Neuronal stem cell (in vitro differentiated cells): ENCODE data around the gene ZBTB5.

Source experiments
- DNase-seq: peaks from one replicate; pipeline ENCODE4 v3.0.0-alpha.2; 2013; ENCODE audit warnings: low spot score
- H2AFZ ChIP-seq: one replicate; pipeline ENCODE4 v1.6.1; 2013; ENCODE audit warnings: mild to moderate bottlenecking, low read length, inconsistent platforms
- H2AK5ac ChIP-seq: 2 replicates; pipeline ENCODE4 v1.6.1; 2013; ENCODE audit warnings: low read depth, mild to moderate bottlenecking, inconsistent platforms, low read length, moderate library complexity, mixed read lengths
- H2BK120ac ChIP-seq: 2 replicates; pipeline ENCODE4 v1.6.1; 2013; ENCODE audit warnings: low read depth, mild to moderate bottlenecking, inconsistent platforms, low read length, moderate library complexity, mixed read lengths
- H2BK12ac ChIP-seq: one replicate; pipeline ENCODE4 v1.6.1; 2013; ENCODE audit warnings: low read length, inconsistent platforms
- H2BK15ac ChIP-seq: 2 replicates; pipeline ENCODE4 v1.6.1; 2013; ENCODE audit warnings: mild to moderate bottlenecking, low read length, inconsistent platforms, mixed read lengths
- H2BK5ac ChIP-seq: one replicate; pipeline ENCODE4 v1.6.1; 2013; ENCODE audit warnings: inconsistent platforms, mild to moderate bottlenecking, low read length, moderate library complexity
- H3K14ac ChIP-seq: one replicate; pipeline ENCODE4 v1.6.1; 2013; ENCODE audit warnings: low read length, inconsistent platforms
- H3K18ac ChIP-seq: 2 replicates; pipeline ENCODE4 v1.6.1; 2013; ENCODE audit warnings: low read length, inconsistent platforms
- H3K23ac ChIP-seq: 2 replicates; pipeline ENCODE4 v1.6.1; 2013; ENCODE audit warnings: low read depth, mild to moderate bottlenecking, mixed read lengths, low read length, inconsistent platforms; ENCODE audit not compliant: poor library complexity
- H3K27ac ChIP-seq: replicated peaks from 3 replicates; pipeline ENCODE4 v1.5.1; 2013; ENCODE audit warnings: low read length, inconsistent platforms
- H3K27me3 ChIP-seq, 3 experiments: 2 replicates each; pipeline ENCODE4 v1.6.1; 2013; ENCODE audit warnings: low read length in 3 of 3, mild to moderate bottlenecking in 2 of 3, inconsistent platforms in 1 of 3, low read depth in 1 of 3, mixed read lengths in 1 of 3, moderate library complexity in 1 of 3; ENCODE audit not compliant: control insufficient read depth in 3 of 3, insufficient read depth in 3 of 3
- H3K36me3 ChIP-seq, 2 donors: replicated peaks in 1 of 2; 2 replicates each; pipeline ENCODE4 v1.6.1; 2013; ENCODE audit warnings: low read length in 2 of 2; ENCODE audit not compliant: control insufficient read depth in 2 of 2, insufficient read depth in 2 of 2
- H3K4ac ChIP-seq: 2 replicates; pipeline ENCODE4 v1.6.1; 2013; ENCODE audit warnings: inconsistent platforms, mild to moderate bottlenecking, low read length, moderate library complexity
- H3K4me1 ChIP-seq, 2 donors: 1 replicate in 1 of 2; 2 replicates in 1 of 2; pipeline ENCODE4 v1.6.1; 2013; ENCODE audit warnings: low read length in 2 of 2, low read depth in 1 of 2; ENCODE audit not compliant: control insufficient read depth in 2 of 2, insufficient read depth in 1 of 2
- H3K4me2 ChIP-seq: one replicate; pipeline ENCODE4 v1.6.1; 2013; ENCODE audit warnings: mild to moderate bottlenecking, low read length, inconsistent platforms; ENCODE audit not compliant: insufficient read depth, poor library complexity, severe bottlenecking
- H3K4me3 ChIP-seq, 2 donors: 2 replicates each; pipeline ENCODE4 v1.5.1; 2013; ENCODE audit warnings: low read length in 2 of 2, mild to moderate bottlenecking in 2 of 2, inconsistent platforms in 1 of 2, moderate library complexity in 1 of 2
- H3K79me1 ChIP-seq: one replicate; pipeline ENCODE4 v1.6.1; 2013; ENCODE audit warnings: low read depth, mild to moderate bottlenecking, inconsistent platforms, low read length, moderate library complexity
- H3K9ac ChIP-seq: one replicate; pipeline ENCODE4 v1.6.1; 2013; ENCODE audit warnings: mild to moderate bottlenecking, low read depth, low read length, inconsistent platforms; ENCODE audit not compliant: poor library complexity
- H3K9me3 ChIP-seq, 2 donors: replicated peaks in 1 of 2; 2 replicates each; pipeline versions ENCODE3 to v1.6.1; 2013; ENCODE audit warnings: low read length in 2 of 2, mild to moderate bottlenecking in 2 of 2, inconsistent platforms in 1 of 2, low read depth in 1 of 2, mixed read lengths in 1 of 2, moderate library complexity in 1 of 2; ENCODE audit not compliant: control insufficient read depth in 2 of 2, insufficient read depth in 1 of 2
- H4K8ac ChIP-seq: one replicate; pipeline ENCODE4 v1.6.1; 2013; ENCODE audit warnings: low read depth, mild to moderate bottlenecking, inconsistent platforms, low read length, moderate library complexity
- H4K91ac ChIP-seq: one replicate; pipeline ENCODE4 v1.6.1; 2013; ENCODE audit warnings: low read length, low read depth, mild to moderate bottlenecking, inconsistent platforms; ENCODE audit not compliant: poor library complexity
- WGBS, 2 donors: extraction: QIAGEN DNeasy Blood & Tissue Kit; methylation state at CpG; one replicate each; pipeline ENCODE4 v1.1.7; 2013; ENCODE audit warnings: missing lambda C conversion rate in 2 of 2, mixed read lengths in 1 of 2; ENCODE audit not compliant: insufficient read length in 2 of 2, insufficient replicate concordance in 1 of 2; ENCODE audit errors: extremely low coverage in 2 of 2; 5-methylcytosine and 5-hydroxymethylcytosine counted together

Gene ZBTB5

GRCh38 chr9:37412431-37413151 is 52.7 kb downstream of the ZBTB5 start:
- Histone ChIP-seq H3K27ac (peak overlapping the region; percentile 35), H3K14ac (no peak overlapping the region), H3K23ac (no peak overlapping the region), H3K4me2 (no peak overlapping the region), H4K8ac (no peak overlapping the region), H2BK5ac (peak overlapping the region; percentile 33), H2BK12ac (peak overlapping the region; percentile 23), H3K36me3 (no peaks in the 10 kb centered on the region), H2AK5ac (no peak overlapping the region), H3K18ac (peak overlapping the region; percentile 84), H3K4ac (no peak overlapping the region), H3K9ac (no peak overlapping the region), H2BK15ac (peak overlapping the region; percentile 86), H2BK120ac (no peak overlapping the region), H2AFZ (no peak overlapping the region), H3K4me3 (no peak overlapping the region), H3K9me3 (no peaks in the 10 kb centered on the region), H3K79me1 (no peaks in the 10 kb centered on the region), H3K27me3 (no peaks in the 10 kb centered on the region), H4K91ac (no peak overlapping the region), H3K4me1 (peaks cover 13 to 42% of the 10 kb centered on the region in 2 donors)
- no CpG with 5 or more reads among the region's 17 CpGs for WGBS, 2 donors
- DNase-seq = no peak

- peaks cover 13 to 38% of the 10 kb centered on the region in 2 donors for H3K4me1 ChIP-seq
- DNase-seq = no peak
- H3K4me2 ChIP-seq = no peak overlapping the region
- H3K18ac ChIP-seq = peak overlapping the region; percentile 84
- peak overlapping the region; percentile 34 for H3K23ac ChIP-seq
- peak overlapping the region; percentile 41 for H4K91ac ChIP-seq
- H3K36me3 ChIP-seq = no peaks in the 10 kb centered on the region
- no peaks in the 10 kb centered on the region for H3K79me1 ChIP-seq
- no CpG with 5 or more reads among the region's 13 CpGs for WGBS, 2 donors
- H3K27ac ChIP-seq = no peak overlapping the region
- peak overlapping the region; percentile 86 for H2BK15ac ChIP-seq
- peak overlapping the region; percentile 33 for H2BK5ac ChIP-seq
- peak overlapping the region; percentile 31 for H2AFZ ChIP-seq
- no peak overlapping the region for H3K9ac ChIP-seq
- peak overlapping the region; percentile 50 for H2BK120ac ChIP-seq
- peak overlapping the region; percentile 91 for H2BK12ac ChIP-seq
- no peaks in the 10 kb centered on the region for H3K27me3 ChIP-seq
- no peak overlapping the region for H3K4me3 ChIP-seq
- peak overlapping the region; percentile 78 for H2AK5ac ChIP-seq
- no peaks in the 10 kb centered on the region for H3K9me3 ChIP-seq
- H4K8ac ChIP-seq = no peak overlapping the region
- H3K4ac ChIP-seq = peak overlapping the region; percentile 68
- H3K14ac ChIP-seq = no peak overlapping the region
These were observed 54.1 kb downstream of the ZBTB5 start for GRCh38 chr9:37410969-37411785.

- Histone ChIP-seq H3K9ac (no peak overlapping the region), H4K8ac (no peak overlapping the region), H3K18ac (peak overlapping the region; percentile 88), H2BK15ac (peak overlapping the region; percentile 62), H3K36me3 (no peaks in the 10 kb centered on the region), H3K79me1 (no peaks in the 10 kb centered on the region), H2AFZ (peak overlapping the region; percentile 31), H2BK5ac (peak overlapping the region; percentile 57), H3K4ac (no peak overlapping the region), H3K4me1 (peaks cover 7 to 33% of the 10 kb centered on the region in 2 donors), H3K9me3 (no peaks in the 10 kb centered on the region), H3K4me3 (no peak overlapping the region), H3K27ac (no peak overlapping the region), H2BK120ac (peak overlapping the region; percentile 50), H3K23ac (no peak overlapping the region), H3K27me3 (no peaks in the 10 kb centered on the region), H2BK12ac (no peak overlapping the region), H3K4me2 (no peak overlapping the region), H2AK5ac (peak overlapping the region; percentile 71), H3K14ac (no peak overlapping the region), H4K91ac (no peak overlapping the region)
- WGBS, 2 donors = no CpG with 5 or more reads among the region's 9 CpGs
- no peak for DNase-seq
These were observed 54.8 kb downstream of the ZBTB5 start for GRCh38 chr9:37410354-37410861.
